Measurements from ENCODE around the gene BNC2. TPM values are rescaled to one million over a fixed set of nuclear protein-coding genes. Genes with fewer than 3 reads are reported as not detected.
A peak's percentile ranks its signal among the peaks of the same experiment; 100 is the strongest.

BNC2 gene
- total RNA-seq, 2 donors from 2014 or later = 0.99 to 1.8 TPM

DNA sequence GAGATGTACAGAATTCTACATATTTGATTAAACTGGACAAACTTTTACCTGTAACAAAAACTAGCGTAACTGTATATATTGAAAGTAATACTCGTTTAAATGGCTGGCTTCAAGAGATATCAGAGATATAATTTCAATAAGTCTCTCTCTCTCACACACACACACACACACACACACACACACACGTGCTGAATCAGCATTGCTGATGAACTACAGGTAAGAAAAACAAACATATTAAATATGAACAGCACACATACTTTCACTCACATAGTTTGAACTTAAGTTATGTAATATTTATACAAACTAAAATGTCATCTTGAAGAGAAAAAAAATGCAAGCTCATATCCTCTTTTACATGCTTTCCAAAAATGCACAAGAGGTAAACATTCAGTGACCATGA, 145.4 kb downstream of the BNC2 start:
- Histone ChIP-seq H3K27ac (no peak overlapping the region), H3K4me3 (no peak overlapping the region), H3K36me3 (replicated peaks in 1 of 2; ENCODE audit: insufficient read depth in 1 of 2, low read depth in 2 of 2) (no peaks in the 10 kb centered on the region), H3K9me3 (no peaks in the 10 kb centered on the region), H3K27me3 (peaks cover 0 to 9% of the 10 kb centered on the region in 2 donors), H3K4me1 (peaks cover 9% of the 10 kb centered on the region)
- DNase-seq (no peak), ATAC-seq (no peak)
- no peak for TF ChIP-seq POLR2A (IDR thresholded peaks at IDR 0.05)
- TF ChIP-seq, protein P1, sequence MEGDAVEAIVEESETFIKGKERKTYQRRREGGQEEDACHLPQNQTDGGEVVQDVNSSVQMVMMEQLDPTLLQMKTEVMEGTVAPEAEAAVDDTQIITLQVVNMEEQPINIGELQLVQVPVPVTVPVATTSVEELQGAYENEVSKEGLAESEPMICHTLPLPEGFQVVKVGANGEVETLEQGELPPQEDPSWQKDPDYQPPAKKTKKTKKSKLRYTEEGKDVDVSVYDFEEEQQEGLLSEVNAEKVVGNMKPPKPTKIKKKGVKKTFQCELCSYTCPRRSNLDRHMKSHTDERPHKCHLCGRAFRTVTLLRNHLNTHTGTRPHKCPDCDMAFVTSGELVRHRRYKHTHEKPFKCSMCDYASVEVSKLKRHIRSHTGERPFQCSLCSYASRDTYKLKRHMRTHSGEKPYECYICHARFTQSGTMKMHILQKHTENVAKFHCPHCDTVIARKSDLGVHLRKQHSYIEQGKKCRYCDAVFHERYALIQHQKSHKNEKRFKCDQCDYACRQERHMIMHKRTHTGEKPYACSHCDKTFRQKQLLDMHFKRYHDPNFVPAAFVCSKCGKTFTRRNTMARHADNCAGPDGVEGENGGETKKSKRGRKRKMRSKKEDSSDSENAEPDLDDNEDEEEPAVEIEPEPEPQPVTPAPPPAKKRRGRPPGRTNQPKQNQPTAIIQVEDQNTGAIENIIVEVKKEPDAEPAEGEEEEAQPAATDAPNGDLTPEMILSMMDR (IDR thresholded peaks at IDR 0.05) = no peak
- intact Hi-C loops (cut with DNase I) = no loop called here
- 56 to 59% methylated on average over 3 of the region's 3 CpGs for WGBS, 2 donors

DNA sequence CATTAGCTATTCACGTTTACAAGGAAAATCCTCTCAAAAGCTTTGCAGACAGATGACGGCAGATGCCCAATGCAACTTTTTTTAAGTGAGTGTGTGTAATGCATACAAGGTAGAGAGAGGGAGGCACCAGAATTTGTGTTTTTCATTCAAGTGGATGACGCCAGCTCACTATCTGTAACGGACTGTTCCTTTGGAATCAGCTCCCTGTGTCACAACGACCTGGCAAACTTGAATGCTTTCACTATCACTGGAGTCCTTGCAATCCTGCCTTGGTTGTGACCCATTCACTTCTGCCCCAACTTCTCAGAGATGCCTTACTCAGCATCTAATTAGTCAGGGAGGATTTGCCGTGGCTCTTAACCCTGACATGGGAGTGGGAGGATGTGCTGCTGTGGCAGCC, 148.5 kb downstream of the BNC2 start:
- H3K4me1 ChIP-seq = no peaks in the 10 kb centered on the region
- H3K27me3 ChIP-seq = no peaks in the 10 kb centered on the region
- no peak for TF ChIP-seq POLR2A (IDR thresholded peaks at IDR 0.05)
- TF ChIP-seq, protein P1 (IDR thresholded peaks at IDR 0.05) = no peak
- no peak overlapping the region for H3K27ac ChIP-seq
- ATAC-seq (peak; percentile 55), DNase-seq (peak in 3 of 4 donors; percentile 26 to 40 (median 31))
- 37 to 46% methylated on average over 6 of the region's 6 CpGs for WGBS, 2 donors
- no peak overlapping the region for H3K4me3 ChIP-seq
- H3K9me3 ChIP-seq = no peaks in the 10 kb centered on the region
- no peaks in the 10 kb centered on the region for H3K36me3 ChIP-seq (replicated peaks in 1 of 2; ENCODE audit: insufficient read depth in 1 of 2, low read depth in 2 of 2)
- intact Hi-C loops (cut with DNase I) = no loop called here

DNA sequence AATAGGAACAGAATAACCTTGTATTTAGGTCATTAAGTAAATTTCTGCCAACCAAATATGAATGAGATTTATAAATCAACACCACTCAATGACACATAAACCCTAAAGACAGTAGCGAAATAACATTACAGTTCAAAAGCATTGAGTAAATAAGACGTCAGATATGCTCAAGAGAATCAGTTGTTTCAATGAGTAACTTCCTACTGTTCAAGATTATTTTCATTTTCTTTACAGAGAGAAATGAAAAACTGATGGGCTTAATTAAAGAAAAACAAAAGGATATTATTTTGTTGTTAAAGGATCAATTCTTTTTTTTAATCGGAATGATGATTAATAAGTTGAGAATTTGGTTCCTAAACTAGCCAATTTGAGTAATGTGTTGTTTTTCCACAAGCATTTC, 150.1 kb downstream of the BNC2 start:
- intact Hi-C loops (cut with DNase I) = no loop called here
- no peak overlapping the region for H3K4me3 ChIP-seq
- H3K36me3 ChIP-seq (replicated peaks in 1 of 2; ENCODE audit: insufficient read depth in 1 of 2, low read depth in 2 of 2) = no peaks in the 10 kb centered on the region
- DNase-seq (no peak), ATAC-seq (no peak)
- H3K4me1 ChIP-seq = no peaks in the 10 kb centered on the region
- 61 to 66% methylated on average over 3 of the region's 3 CpGs for WGBS, 2 donors
- no peak for TF ChIP-seq POLR2A (IDR thresholded peaks at IDR 0.05)
- TF ChIP-seq, protein P1 (IDR thresholded peaks at IDR 0.05) = no peak
- no peak overlapping the region for H3K27ac ChIP-seq
- H3K27me3 ChIP-seq = no peaks in the 10 kb centered on the region
- H3K9me3 ChIP-seq = no peaks in the 10 kb centered on the region

DNA sequence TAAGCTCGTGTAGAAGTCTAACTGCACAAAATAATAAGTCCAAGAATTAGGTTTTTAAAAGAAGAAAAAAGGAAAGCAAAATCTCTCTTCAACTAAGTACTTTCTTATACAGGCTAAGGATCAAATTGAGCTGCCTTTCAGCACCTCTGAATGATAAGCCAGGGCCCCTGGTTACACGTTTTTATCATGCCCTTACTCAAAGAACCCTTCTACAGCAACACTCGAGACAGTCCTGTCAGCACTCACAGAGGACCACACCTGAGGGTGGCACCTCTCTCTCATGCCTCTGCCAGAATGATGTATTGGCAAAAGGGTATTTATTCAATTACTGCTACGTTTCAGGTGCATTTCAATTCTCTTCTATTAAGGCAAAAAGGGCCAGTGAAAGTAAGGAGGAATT, 150.5 kb downstream of the BNC2 start:
- Histone ChIP-seq H3K36me3 (replicated peaks in 1 of 2; ENCODE audit: insufficient read depth in 1 of 2, low read depth in 2 of 2) (no peaks in the 10 kb centered on the region), H3K27me3 (no peaks in the 10 kb centered on the region), H3K27ac (no peak overlapping the region), H3K4me3 (no peak overlapping the region), H3K9me3 (no peaks in the 10 kb centered on the region), H3K4me1 (no peaks in the 10 kb centered on the region)
- intact Hi-C loops (cut with DNase I) = no loop called here
- WGBS, 2 donors = 33 to 42% methylated on average over 4 of the region's 4 CpGs
- no peak for DNase-seq
- TF ChIP-seq, protein P1 (IDR thresholded peaks at IDR 0.05) = no peak
- no peak for TF ChIP-seq POLR2A (IDR thresholded peaks at IDR 0.05)
- no peak for ATAC-seq

DNA sequence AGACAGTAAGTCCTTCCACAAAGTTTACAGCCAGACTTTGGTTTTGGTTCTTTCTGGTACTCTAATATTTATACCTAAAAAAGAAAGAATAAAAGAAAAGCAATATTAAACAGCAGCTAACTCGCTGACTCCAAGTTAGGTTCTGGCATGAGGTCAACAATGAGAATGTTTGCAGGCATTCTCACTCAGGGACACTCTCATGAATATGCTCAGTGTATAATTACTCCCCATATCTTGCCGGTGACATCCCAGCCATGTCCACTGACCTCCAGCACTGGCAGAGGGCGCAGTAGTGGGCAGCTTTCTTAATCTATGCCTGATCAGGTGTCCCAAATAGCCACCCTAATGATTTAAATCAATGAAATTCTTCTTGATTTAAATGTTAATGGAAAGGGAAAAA, 151.5 kb downstream of the BNC2 start:
- H3K4me1 ChIP-seq = no peaks in the 10 kb centered on the region
- 62 to 70% methylated on average over 3 of the region's 3 CpGs for WGBS, 2 donors
- intact Hi-C loops (cut with DNase I) = no loop called here
- TF ChIP-seq, protein P1 (IDR thresholded peaks at IDR 0.05) = no peak
- TF ChIP-seq POLR2A (IDR thresholded peaks at IDR 0.05) = no peak
- ATAC-seq (no peak), DNase-seq (no peak)
- no peaks in the 10 kb centered on the region for H3K36me3 ChIP-seq (replicated peaks in 1 of 2; ENCODE audit: insufficient read depth in 1 of 2, low read depth in 2 of 2)
- H3K9me3 ChIP-seq = no peaks in the 10 kb centered on the region
- H3K4me3 ChIP-seq = no peak overlapping the region
- no peaks in the 10 kb centered on the region for H3K27me3 ChIP-seq
- H3K27ac ChIP-seq = no peak overlapping the region
